IPS-18c (cell line): ENCODE measurements around the gene SP110.
"Not testable (repeated sequence)": the region's sequence is repeated elsewhere in the genome, so short reads cannot be mapped to it uniquely, and the experiment has no call there.

Experiments used
- H3K4me3 ChIP-seq: 2 replicates; pipeline ENCODE4 v1.7.0; 2013; ENCODE audit warnings: low read depth, mild to moderate bottlenecking, low read length, moderate library complexity; ENCODE audit not compliant: insufficient read depth
- H3K9me3 ChIP-seq: one replicate; pipeline ENCODE4 v1.6.1; 2013; ENCODE audit warnings: mild to moderate bottlenecking, low read length, moderate library complexity; ENCODE audit not compliant: control insufficient read depth, insufficient read depth

The SP110 gene

DNA sequence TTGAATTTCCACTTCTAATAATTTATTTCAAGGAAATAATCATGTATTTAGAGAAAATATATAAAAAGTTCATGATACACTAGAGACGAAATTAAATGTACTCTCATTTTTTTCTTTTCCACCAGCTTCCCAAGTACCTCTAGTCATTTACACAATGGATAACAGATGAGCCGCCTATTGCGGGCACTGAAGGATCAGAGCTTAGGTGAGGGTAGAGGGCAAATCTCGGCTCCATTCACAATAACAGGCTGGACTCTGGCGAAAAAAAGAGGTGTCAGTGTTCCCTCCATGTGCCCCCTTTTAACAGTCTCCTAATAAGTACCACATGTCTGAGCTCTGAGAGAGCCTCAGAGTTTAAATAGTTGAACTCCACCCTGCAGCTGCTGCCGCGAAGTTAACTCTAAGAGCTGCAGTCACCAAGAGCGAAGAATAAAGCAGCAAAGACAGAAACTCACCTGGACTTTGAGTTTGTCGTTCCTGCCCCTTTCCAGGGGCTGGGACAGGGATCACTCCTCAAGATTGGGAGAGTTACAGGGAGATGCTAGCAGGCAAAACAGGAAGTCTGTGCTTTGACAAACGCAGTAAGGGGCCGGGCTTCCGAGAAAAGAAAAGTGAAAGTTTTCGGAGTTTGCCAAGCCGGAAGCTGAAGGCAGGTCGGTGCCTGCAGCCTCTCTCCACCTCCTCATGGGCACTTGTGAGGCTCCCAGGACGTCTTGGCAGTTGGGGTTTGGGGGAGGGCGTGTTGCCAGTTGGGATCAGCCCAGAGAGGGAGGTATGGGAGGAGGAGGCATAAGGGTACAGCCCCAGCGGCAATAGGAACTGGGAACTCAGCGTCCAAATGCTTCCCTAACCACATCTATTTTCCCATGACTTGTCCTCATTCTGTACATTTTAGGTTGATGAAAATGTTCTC is at the start of gene SP110:
SP110 (minus strand) TSS at position 566 of the 913 bp plus-strand sequence. CDS start 3,057 bp downstream, outside the sequence.
- Histone ChIP-seq H3K9me3 (peaks cover 2% of the 10 kb centered on the region), H3K4me3 (peak within 1 kb of the TSS; percentile 40)

GRCh38 chr2:230268606-230269243 is 48.9 kb upstream of the SP110 start:
- no peak overlapping the region for H3K4me3 ChIP-seq

GRCh38 chr2:230267556-230267955 is 47.8 kb upstream of the SP110 start:
- Histone ChIP-seq H3K9me3 (no peaks in the 10 kb centered on the region), H3K4me3 (no peak overlapping the region)

More at GRCh38 chr2:230268606-230269243, 48.9 kb upstream of the SP110 start:
- no peaks in the 10 kb centered on the region for H3K9me3 ChIP-seq

DNA sequence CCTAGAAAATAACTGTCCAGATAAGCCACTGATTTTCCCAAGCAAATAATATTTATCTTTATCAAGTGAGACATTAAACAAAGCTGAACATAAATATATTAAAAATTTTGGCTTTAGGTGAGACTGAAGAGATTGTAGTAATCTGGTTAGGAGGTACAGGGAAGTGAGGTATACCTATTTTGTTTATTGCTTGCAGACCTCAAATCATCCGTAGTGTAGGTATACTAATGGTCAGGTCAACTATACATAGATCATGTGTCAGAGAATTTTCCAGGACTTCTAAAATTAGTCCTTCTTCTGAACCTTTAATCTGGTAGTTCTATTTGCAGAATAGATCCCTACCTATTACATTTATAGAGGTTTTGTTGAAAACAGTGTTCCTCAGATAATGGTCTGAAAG is 47.3 kb upstream of the SP110 start:
- Histone ChIP-seq H3K4me3 (no peak overlapping the region), H3K9me3 (no peaks in the 10 kb centered on the region)

- no peaks in the 10 kb centered on the region for H3K9me3 ChIP-seq
- no peak overlapping the region for H3K4me3 ChIP-seq
Observed at GRCh38 chr2:230266638-230267037, 46.9 kb upstream of the SP110 start.

DNA sequence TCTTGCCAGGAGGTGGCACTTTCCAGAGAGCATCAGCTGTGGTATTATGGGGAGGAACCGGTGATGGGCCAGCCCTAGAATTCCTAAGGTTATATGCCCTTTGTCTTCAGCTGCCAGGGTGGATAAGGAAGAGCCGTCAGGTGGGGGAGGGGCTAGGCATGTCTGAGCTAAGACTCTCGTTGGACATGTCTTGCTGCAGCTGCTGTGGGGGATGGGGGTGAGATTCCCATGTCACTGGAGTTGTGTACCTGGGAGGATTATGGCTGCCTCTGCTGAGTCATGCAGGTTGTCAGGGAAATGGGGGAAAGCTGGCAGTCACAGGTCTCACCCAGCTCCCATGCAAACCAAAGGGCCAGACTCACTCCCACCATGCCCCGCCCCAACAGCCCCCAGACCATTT is 45.2 kb upstream of the SP110 start:
- not testable (repeated sequence) for H3K4me3 ChIP-seq, H3K9me3 ChIP-seq

DNA sequence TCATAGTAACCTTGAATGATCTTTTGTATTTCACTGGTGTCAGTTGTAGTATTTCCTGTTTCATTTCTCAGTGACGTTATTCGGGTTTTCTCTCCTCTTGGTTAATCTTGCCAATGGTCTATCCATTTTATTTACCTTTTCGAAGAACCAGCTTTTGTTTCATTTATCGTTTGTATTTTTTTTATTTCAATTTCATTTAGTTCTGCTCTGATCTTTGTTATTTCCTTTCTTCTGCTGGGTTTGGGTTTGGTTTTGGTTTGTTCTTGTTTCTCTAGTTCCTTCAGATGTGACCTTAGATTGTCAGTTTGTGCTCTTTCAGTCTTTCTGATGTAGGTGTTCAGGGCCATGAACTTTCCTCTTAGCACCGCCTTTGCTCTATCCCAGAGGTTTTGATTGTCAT is 42.5 kb upstream of the SP110 start:
- Histone ChIP-seq H3K9me3 (no peaks in the 10 kb centered on the region), H3K4me3 (no peak overlapping the region)

- H3K4me3 ChIP-seq = no peak overlapping the region
Observed at GRCh38 chr2:230258483-230258882, 38.7 kb upstream of the SP110 start.

DNA sequence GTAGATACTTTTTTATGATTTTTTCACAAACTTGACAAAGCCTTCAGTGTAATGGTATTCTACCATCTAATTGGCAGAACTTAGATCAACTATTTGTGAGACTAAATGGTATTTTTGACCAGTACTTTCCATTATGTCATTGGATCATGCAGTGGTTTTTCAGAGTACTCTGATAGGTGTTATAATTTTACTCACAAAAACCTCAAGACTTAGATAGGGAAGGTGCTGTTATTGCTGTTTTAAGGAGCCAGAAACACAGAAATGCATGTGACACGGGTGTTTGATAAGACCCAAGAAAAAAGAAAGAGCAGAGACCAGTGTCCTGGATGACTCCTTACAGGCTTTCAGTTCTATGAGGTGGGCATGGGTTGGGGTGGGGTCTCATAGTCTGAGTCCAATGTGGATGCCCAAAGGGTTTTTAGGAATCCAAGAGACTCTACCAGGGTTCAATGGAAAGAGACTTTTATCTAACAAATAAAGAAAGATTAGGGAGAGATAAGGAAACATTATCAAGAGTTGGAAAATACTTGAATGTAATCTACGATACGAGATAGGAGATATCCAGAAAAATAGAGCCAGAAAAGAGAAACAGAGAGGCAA is 37.0 kb upstream of the SP110 start:
- Histone ChIP-seq H3K9me3 (no peaks in the 10 kb centered on the region), H3K4me3 (no peak overlapping the region)

More at GRCh38 chr2:230258483-230258882, 38.7 kb upstream of the SP110 start:
- H3K9me3 ChIP-seq = no peaks in the 10 kb centered on the region

- Histone ChIP-seq H3K4me3 (no peak overlapping the region), H3K9me3 (no peaks in the 10 kb centered on the region)
Observed at GRCh38 chr2:230254152-230254881, 34.5 kb upstream of the SP110 start.

- no peaks in the 10 kb centered on the region for H3K9me3 ChIP-seq
- H3K4me3 ChIP-seq = no peak overlapping the region
Observed at GRCh38 chr2:230250231-230250630, 30.4 kb upstream of the SP110 start.

- no peaks in the 10 kb centered on the region for H3K9me3 ChIP-seq
- H3K4me3 ChIP-seq = no peak overlapping the region
Observed at GRCh38 chr2:230246206-230246605, 26.4 kb upstream of the SP110 start.

- Histone ChIP-seq H3K9me3 (no peaks in the 10 kb centered on the region), H3K4me3 (no peak overlapping the region)
Observed at GRCh38 chr2:230244211-230244610, 24.4 kb upstream of the SP110 start.

GRCh38 chr2:230234845-230235244 is 15.1 kb upstream of the SP110 start:
- Histone ChIP-seq H3K4me3 (no peak overlapping the region), H3K9me3 (no peaks in the 10 kb centered on the region)

GRCh38 chr2:230234122-230234722 is 14.4 kb upstream of the SP110 start:
- Histone ChIP-seq H3K9me3 (no peaks in the 10 kb centered on the region), H3K4me3 (no peak overlapping the region)

DNA sequence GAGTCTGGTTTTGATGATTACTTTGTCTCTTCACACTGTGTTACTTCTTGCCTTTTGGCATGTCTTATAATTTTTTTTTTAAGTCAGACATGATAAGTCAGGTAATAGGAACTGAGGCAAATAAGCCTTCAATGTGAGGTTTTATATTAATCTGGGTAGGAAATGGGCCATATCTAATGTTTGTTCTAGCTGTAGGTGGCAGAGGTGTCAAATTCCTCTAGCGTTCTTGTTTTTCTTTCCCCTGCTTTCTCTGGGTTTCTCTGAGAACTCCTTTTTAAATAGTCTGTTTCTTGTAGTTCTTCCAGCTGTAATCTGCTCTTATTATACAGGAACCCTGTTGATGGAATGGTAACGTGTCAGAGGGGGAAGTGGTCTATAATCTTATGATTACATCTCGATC is 11.5 kb upstream of the SP110 start:
- no peak overlapping the region for H3K4me3 ChIP-seq
- H3K9me3 ChIP-seq = no peaks in the 10 kb centered on the region
